ENCODE data around the gene ADAMTSL2. TPM values are rescaled to one million over a fixed set of nuclear protein-coding genes. Genes with fewer than 3 reads are reported as not detected.

The ADAMTSL2 gene
- total RNA-seq, 1 donor from 2014 or later, result 4.7 TPM

GRCh38 chr9:133584559-133585476 is 50.3 kb downstream of the ADAMTSL2 start:
- DNase-seq (ENCODE audit: low read depth), result no peak

- DNase-seq (ENCODE audit: low read depth), result no peak
Measured at GRCh38 chr9:133585481-133586351, 51.2 kb downstream of the ADAMTSL2 start.

GRCh38 chr9:133587051-133587450 is 52.5 kb downstream of the ADAMTSL2 start:
- DNase-seq (ENCODE audit: low read depth), result no peak

GRCh38 chr9:133587466-133587865 is 53.0 kb downstream of the ADAMTSL2 start:
- DNase-seq (ENCODE audit: low read depth), result no peak

- DNase-seq (ENCODE audit: low read depth), result no peak
Measured at GRCh38 chr9:133589454-133590227, 55.1 kb downstream of the ADAMTSL2 start.

GRCh38 chr9:133590231-133590855 is 55.8 kb downstream of the ADAMTSL2 start:
- peak; percentile 63 for DNase-seq (ENCODE audit: low read depth)

GRCh38 chr9:133591116-133591910 is 56.8 kb downstream of the ADAMTSL2 start:
- peak; percentile 33 for DNase-seq (ENCODE audit: low read depth)

- DNase-seq (ENCODE audit: low read depth), result no peak
Measured at GRCh38 chr9:133591985-133592384, 57.5 kb downstream of the ADAMTSL2 start.

- no peak for DNase-seq (ENCODE audit: low read depth)
Measured at GRCh38 chr9:133592731-133593409, 58.4 kb downstream of the ADAMTSL2 start.

GRCh38 chr9:133593587-133594253 is 59.2 kb downstream of the ADAMTSL2 start:
- no peak for DNase-seq (ENCODE audit: low read depth)

- DNase-seq (ENCODE audit: low read depth), result no peak
Measured at GRCh38 chr9:133594310-133594709, 59.8 kb downstream of the ADAMTSL2 start.

GRCh38 chr9:133595910-133596309 is 61.4 kb downstream of the ADAMTSL2 start:
- DNase-seq (ENCODE audit: low read depth), result no peak

- DNase-seq (ENCODE audit: low read depth), result no peak
Measured at GRCh38 chr9:133597316-133597957, 62.9 kb downstream of the ADAMTSL2 start.

- DNase-seq (ENCODE audit: low read depth), result no peak
Measured at GRCh38 chr9:133598978-133599377, 64.5 kb downstream of the ADAMTSL2 start.

- DNase-seq (ENCODE audit: low read depth), result no peak
Measured at GRCh38 chr9:133599470-133600173, 65.1 kb downstream of the ADAMTSL2 start.

GRCh38 chr9:133600739-133601138 is 66.2 kb downstream of the ADAMTSL2 start:
- no peak for DNase-seq (ENCODE audit: low read depth)

- DNase-seq (ENCODE audit: low read depth), result no peak
Measured at GRCh38 chr9:133601746-133602145, 67.2 kb downstream of the ADAMTSL2 start.

GRCh38 chr9:133602277-133602676 is 67.8 kb downstream of the ADAMTSL2 start:
- DNase-seq (ENCODE audit: low read depth), result no peak

Measured in myocyte (in vitro differentiated cells).